Peyer's patch (tissue), 4 donors: Measurements from ENCODE around the gene MLLT10.

Experiments used
- POLR2A ChIP-seq, 2 donors: fragments of 450-650 bp; IDR thresholded peaks; one replicate each; pipeline ENCODE4 v1.5.1; 2017; ENCODE audit warnings: antibody characterized with exemption in 2 of 2, mild to moderate bottlenecking in 2 of 2, moderate library complexity in 2 of 2
- TF ChIP-seq, protein P1 (sequence below), 6 experiments: fragments of 450-650 bp in 4 of 6; fragments of 200-600 bp in 2 of 6; sonication (generic) in 1 of 6; IDR thresholded peaks; one replicate each; pipeline ENCODE4 v1.5.1; 2017 to 2019; ENCODE audit warnings: antibody characterized with exemption in 6 of 6, mild to moderate bottlenecking in 3 of 6, moderate library complexity in 1 of 6

DNA sequence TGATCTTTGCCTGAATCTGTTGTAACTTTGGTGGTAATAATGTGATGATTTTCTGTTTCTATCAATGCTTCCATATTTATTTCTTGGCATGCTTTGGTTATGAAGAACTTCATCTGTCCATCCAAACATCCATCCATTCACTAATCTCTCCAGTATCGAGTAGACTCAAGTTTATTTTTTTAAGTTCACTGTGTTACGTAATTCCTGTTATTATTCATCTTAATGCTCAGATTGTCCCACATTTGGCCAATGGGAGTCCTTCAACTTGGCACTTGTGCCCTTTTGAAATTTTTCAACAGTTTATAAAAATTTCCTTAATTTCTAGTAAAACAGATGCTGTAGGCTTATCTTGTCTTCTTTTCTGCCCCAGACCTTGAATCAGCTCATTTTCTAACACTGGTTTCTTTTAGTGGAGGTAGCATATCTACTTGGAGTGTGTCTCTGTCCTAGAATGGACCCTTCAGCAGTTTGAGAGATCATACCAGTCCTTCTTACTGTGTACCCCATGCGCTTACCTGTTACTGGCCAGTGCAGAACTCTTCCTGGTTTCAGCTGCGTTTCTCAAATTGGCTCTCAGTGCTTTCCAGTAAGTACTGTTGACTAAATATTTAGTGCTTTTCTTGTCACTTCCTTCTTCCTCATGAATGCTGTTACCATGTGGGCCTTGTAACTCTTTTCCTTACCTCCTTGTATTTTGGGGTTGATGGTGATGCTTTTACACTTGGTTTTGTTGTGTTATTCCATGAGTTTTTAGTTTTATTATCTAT is 100.8 kb downstream of the MLLT10 start:
- TF ChIP-seq, protein P1, sequence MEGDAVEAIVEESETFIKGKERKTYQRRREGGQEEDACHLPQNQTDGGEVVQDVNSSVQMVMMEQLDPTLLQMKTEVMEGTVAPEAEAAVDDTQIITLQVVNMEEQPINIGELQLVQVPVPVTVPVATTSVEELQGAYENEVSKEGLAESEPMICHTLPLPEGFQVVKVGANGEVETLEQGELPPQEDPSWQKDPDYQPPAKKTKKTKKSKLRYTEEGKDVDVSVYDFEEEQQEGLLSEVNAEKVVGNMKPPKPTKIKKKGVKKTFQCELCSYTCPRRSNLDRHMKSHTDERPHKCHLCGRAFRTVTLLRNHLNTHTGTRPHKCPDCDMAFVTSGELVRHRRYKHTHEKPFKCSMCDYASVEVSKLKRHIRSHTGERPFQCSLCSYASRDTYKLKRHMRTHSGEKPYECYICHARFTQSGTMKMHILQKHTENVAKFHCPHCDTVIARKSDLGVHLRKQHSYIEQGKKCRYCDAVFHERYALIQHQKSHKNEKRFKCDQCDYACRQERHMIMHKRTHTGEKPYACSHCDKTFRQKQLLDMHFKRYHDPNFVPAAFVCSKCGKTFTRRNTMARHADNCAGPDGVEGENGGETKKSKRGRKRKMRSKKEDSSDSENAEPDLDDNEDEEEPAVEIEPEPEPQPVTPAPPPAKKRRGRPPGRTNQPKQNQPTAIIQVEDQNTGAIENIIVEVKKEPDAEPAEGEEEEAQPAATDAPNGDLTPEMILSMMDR (IDR thresholded peaks at IDR 0.05): no peak
- TF ChIP-seq POLR2A (IDR thresholded peaks at IDR 0.05): no peak
